Measurements from ENCODE around the gene PCDH19.

PCDH19 gene

DNA sequence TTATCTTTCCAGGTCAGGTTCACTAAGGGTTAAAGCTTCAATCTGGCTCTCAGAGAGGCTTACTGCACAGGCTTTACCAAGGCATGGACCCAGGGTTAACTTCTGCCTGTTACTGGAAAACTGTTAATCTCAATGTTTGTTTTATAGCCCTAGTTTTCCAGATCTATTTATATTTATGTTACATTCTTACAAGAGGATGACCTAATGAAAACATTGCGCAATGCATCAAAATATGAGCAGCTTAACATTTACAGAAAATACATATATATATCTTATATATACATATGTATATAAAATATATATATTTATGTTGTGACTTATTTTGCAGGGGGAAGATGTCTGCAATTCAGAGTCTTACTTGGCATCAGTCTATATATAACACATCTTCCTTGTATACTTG, 112.3 kb downstream of the PCDH19 start:
- DNase-seq = no peak

DNA sequence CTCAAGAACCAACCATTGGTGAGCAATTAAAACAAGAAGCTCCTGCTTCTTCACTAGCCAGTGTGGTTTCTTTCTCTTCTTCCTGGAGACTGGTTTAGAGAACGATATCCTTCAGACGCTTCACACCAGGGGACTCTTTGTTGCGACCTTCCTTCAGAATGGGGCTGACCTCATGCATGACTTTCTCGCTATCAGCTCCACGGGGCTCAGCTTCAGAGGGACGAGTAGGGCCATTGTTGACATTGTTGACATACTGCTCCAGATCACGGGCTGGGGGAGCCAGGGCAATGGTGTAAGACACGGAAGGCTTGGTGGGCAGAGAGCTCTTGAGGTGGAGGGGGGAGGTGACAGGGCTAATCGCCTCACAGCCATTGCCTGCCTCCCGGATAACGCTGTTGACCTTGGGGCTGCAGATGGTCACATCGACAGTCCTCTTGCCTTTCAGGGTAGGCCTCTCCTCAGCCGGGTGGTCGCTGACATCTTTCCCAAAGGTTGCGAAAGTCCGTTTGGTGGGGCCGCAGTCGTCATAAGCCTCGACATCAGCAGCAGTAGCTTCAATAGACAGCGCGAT, 113.8 kb downstream of the PCDH19 start:
- no peak for DNase-seq

DNA sequence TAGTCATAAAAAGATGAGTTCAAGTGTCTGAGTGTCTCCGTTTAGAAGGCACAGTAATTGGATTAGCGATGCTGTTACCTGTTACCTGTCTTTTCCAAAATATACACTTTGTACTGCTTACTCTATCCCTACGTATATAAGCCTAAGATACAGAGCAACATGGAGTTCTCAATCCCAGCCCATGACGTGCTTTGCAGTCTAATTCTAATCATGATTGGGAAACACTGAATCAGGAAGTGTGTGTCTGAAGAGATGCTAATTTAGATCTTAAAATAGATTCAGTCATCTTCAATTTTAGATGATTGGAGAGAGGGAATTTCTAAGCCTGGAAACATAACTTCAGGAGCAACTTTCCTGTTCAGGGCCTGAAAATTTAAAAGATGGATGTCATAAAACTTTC, 115.1 kb downstream of the PCDH19 start:
- DNase-seq = no peak

DNA sequence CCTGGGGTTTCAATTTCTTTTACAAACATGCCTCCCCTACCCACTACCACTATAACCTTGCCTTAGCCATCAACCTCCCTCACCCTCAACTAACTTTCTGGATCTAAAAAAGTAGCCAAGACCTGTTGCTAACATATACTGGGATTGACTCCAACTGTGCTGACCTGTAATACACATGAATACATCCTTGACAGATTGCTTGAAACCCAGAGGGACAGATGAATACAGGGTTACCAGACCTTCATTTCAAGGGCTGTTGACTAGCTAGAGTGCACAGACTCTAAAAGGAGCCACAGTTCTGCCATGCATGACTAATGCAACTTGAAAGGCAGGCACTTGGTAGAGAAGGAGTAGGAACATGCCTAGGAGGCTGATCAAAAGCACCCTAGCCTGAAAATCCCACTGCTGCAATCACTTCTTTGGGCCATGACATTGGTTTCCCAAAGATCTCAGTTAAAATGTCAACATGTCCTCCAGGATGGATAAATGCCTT, 121.0 kb downstream of the PCDH19 start:
- no peak for DNase-seq

DNA sequence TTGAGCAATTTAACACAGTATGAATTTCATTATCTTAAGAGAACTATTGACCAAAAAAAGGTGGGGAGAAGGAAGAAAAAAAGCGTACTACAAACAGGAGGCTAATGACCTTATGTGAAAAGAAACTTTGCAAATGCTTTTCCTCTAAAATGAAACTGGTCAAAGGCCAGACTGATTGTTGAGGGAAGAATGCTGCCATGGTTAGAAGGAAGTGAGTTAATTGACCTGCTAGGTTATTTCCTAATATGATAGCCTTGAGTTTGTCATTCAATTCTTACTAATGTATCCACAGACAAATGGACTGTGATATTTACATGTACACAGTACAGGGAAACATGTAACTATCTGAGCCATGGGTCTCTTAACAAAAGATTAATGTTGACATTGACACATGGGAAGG, 132.8 kb downstream of the PCDH19 start:
- DNase-seq = no peak

DNA sequence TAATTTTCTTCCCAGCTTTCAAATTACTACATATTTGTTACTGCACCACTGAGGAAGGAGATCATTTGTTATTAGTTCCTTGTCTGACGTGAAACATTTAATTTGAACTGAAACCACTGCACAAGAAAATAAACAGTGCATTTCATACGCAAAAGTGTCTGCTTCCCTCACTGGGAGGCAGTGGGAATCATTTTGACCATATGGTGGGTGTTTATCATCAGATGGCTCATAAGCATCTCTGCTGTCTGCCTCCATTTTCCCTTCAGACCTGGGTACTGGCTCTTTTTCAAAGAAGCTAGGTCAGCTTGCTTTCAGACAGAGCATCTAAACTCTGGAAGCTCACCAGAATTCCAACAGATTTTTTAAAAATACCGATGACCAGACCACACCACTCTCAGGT, 135.2 kb downstream of the PCDH19 start:
- no peak for DNase-seq

DNA sequence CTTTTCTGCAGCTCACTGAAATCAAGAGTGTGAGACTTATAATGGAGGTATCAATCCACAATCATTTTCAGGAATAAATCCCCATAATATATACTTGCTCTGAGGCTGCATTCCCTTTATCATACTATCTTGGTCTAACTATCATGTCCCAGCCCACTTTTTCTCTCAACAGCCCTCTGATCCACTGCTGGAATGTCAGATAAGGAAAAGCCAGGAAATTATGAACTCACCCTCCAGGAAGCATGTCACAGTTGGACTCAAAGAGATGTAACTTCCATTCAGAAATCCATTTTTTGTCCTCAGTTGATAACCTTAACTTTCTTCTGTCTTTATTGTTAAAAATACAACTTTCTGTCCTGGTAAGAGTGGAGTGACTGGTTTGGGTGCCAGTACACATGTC, 144.9 kb downstream of the PCDH19 start:
- DNase-seq = no peak

GRCh38 chrX:100264200-100264599, 145.9 kb downstream of the PCDH19 start:
- DNase-seq = no peak

DNA sequence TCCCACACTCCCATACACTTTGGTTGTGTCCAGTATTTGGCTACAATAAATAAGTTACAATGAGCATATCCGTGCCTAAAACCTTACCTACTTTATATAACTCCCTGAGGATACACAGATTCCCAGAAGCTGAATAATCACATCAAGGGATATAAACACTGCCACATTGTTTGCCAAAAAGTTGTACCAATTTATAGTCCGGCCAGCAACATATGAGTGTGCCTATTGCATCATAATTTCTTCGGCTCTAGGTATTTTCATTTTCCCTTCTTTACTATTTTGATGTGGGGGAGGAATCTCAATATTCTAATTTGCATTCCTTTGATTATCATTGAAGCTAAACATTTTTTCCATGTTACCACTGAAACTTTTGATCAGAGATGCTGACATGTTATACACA, 146.4 kb downstream of the PCDH19 start:
- DNase-seq = no peak

DNA sequence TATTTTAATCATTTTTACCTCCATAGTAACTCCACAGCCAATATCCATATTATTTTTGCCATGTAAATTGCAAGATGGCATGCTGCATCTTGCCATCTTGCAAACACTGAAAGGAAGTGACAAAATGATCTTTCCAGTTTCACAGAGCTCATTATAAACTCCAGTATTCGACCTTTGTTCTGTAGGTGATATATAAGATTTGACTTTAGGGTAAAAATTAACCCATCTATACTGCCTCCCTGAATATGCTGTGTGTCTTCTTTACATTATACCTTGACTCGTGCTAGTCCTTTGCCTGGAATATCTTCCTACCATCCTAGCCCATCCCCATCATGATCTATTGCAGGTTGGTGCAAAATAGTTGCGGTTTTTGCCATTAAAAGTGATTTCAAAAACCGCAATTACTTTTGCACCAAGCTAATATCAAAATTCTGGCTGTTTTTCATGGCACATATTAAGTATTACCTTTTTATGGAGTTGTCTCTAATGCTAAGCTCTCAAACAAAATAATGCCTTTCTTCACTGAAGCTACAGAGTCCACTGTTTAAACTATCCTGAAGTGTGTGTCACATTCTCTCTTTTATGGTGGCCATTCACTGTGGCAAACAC, 161.1 kb downstream of the PCDH19 start:
- no peak for DNase-seq

DNA sequence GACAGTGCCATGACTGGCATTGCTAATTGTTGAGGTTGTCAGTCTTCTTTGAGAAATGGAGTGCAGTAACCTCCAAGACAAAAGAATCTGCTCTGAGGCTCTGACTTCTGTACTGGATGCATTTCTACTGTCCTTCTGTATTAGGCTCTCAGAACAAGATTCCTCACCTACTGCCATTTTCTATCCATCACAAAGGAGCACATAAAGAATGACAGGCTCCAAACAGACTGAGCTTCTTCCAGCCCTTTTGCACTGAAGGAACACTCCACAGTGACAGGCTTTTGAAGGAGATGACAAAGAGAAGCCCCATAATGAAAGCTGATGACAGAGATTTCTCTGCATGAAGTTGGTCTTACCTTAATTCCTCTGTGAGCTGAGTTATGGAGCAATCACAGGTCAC, 162.2 kb downstream of the PCDH19 start:
- DNase-seq = no peak

- no peak for DNase-seq
These were observed 165.4 kb downstream of the PCDH19 start for GRCh38 chrX:100244681-100245080.

Measured in anterior cingulate cortex (tissue), 58 donors.